Astrocyte of the spinal cord (primary cell): ENCODE results near the gene EEF1AKMT1.

Experiments used
- DNase-seq: peaks from one replicate; pipeline ENCODE4 v3.0.0; 2011; ENCODE audit warnings: low read depth, low spot score
- H3K4me3 ChIP-seq: 2 replicates; pipeline ENCODE4 v1.5.1; 2011; ENCODE audit warnings: low read depth, mild to moderate bottlenecking, low read length, moderate library complexity
- CTCF ChIP-seq: IDR thresholded peaks from 2 replicates; pipeline ENCODE4 v1.5.1; 2012; ENCODE audit warnings: low read depth, mild to moderate bottlenecking, low read length, inconsistent platforms
- in situ Hi-C: cut with HindIII; loops from 2 replicates; pipeline ENCODE4 v1.10.0; 2017; ENCODE audit warnings: low sequenced_read_pairs

Gene EEF1AKMT1

GRCh38 chr13:20709782-20710181 is 64.0 kb downstream of the EEF1AKMT1 start:
- H3K4me3 ChIP-seq, result no peak overlapping the region
- in situ Hi-C loops, result no loop called here
- TF ChIP-seq CTCF, result no peak

GRCh38 chr13:20709369-20709768 is 64.4 kb downstream of the EEF1AKMT1 start:
- no peak for DNase-seq
- TF ChIP-seq CTCF, result no peak
- H3K4me3 ChIP-seq, result no peak overlapping the region
- in situ Hi-C loops, result no loop called here

More at GRCh38 chr13:20709782-20710181, 64.0 kb downstream of the EEF1AKMT1 start:
- no peak for DNase-seq

GRCh38 chr13:20708216-20708615 is 65.5 kb downstream of the EEF1AKMT1 start:
- TF ChIP-seq CTCF, result no peak
- in situ Hi-C loops, result no loop called here
- no peak overlapping the region for H3K4me3 ChIP-seq
- no peak for DNase-seq

- TF ChIP-seq CTCF, result no peak
- no peak overlapping the region for H3K4me3 ChIP-seq
- no peak for DNase-seq
- in situ Hi-C loops, result no loop called here
Observed at GRCh38 chr13:20706661-20707060, 67.1 kb downstream of the EEF1AKMT1 start.

GRCh38 chr13:20704459-20705069 is 69.2 kb downstream of the EEF1AKMT1 start:
- DNase-seq, result no peak
- in situ Hi-C loops, result no loop called here
- TF ChIP-seq CTCF, result no peak
- H3K4me3 ChIP-seq, result peak overlapping the region; percentile 63

GRCh38 chr13:20703780-20704458 is 69.8 kb downstream of the EEF1AKMT1 start:
- peak overlapping the region; percentile 63 for H3K4me3 ChIP-seq

More at GRCh38 chr13:20703780-20704458, 69.8 kb downstream of the EEF1AKMT1 start:
- in situ Hi-C loops, result no loop called here
- peak; percentile 62 for DNase-seq
- peak; percentile 45 for TF ChIP-seq CTCF
